Ovary (tissue), 3 donors: ENCODE measurements around the gene CDK6.

ENCODE experiments used
- CTCF ChIP-seq, 3 donors: fragments of 450-650 bp in 2 of 3; fragments of 200-600 bp in 1 of 3; IDR thresholded peaks; one replicate each; pipeline versions ENCODE4 v1.5.1 to v1.8.0; 2016 to 2022; ENCODE audit warnings: antibody characterized with exemption in 3 of 3, mild to moderate bottlenecking in 1 of 3
- EP300 ChIP-seq: sonication (generic); formaldehyde crosslinking; IDR thresholded peaks from one replicate; pipeline ENCODE4 v1.6.1; 2017; ENCODE audit warnings: antibody characterized with exemption
- POLR2A ChIP-seq: fragments of 450-650 bp; IDR thresholded peaks from one replicate; pipeline ENCODE4 v1.6.1; 2017; ENCODE audit warnings: antibody characterized with exemption, mild to moderate bottlenecking, moderate library complexity
- donor health status: DM: no; HTN: no; CAD: no.

GRCh38 chr7:92639966-92640365, 196.4 kb downstream of the CDK6 start:
- no peak for TF ChIP-seq CTCF (IDR thresholded peaks at IDR 0.05)
- TF ChIP-seq EP300 = no peak
- no peak for TF ChIP-seq POLR2A
